SH-SY5Y (cell line): ENCODE measurements around the gene KLK11.

Experiments
- GATA2 ChIP-seq: IDR thresholded peaks from 2 replicates; pipeline ENCODE4 v1.6.1; 2011; ENCODE audit warnings: mild to moderate bottlenecking, low read depth, low read length
- GATA3 ChIP-seq: IDR thresholded peaks from 2 replicates; pipeline ENCODE4 v1.6.1; 2011; ENCODE audit warnings: low read depth, mild to moderate bottlenecking, low read length, moderate library complexity

- TF ChIP-seq GATA2 (no peak), GATA3 (no peak)
Observed at GRCh38 chr19:51025809-51026553, 435 bp downstream of the KLK11 start.
